Measurements from ENCODE around the gene ZNF48.

ZNF48 gene

DNA sequence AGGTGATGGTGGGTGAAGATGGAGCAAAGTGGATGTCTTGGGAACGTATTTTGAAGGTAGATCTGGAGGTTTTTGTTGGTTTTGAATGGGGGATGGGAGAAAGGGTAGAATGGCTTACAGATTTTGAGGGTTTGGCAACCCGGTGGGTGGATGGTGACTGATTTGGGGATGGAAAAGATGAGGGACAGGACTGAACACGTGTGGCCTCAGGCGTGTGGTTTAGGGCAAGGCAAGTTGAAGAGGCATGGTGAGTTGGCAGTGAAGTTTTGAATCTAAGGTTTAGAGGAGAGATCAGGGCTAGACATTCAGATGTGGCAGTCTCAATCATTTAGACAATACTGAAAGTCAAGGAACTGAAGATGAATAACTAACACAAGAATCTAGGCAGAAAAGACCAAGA, 39.6 kb downstream of the ZNF48 start:
- no peaks in the 10 kb centered on the region for H3K36me3 ChIP-seq (replicated peaks)
- TF ChIP-seq, protein P1, sequence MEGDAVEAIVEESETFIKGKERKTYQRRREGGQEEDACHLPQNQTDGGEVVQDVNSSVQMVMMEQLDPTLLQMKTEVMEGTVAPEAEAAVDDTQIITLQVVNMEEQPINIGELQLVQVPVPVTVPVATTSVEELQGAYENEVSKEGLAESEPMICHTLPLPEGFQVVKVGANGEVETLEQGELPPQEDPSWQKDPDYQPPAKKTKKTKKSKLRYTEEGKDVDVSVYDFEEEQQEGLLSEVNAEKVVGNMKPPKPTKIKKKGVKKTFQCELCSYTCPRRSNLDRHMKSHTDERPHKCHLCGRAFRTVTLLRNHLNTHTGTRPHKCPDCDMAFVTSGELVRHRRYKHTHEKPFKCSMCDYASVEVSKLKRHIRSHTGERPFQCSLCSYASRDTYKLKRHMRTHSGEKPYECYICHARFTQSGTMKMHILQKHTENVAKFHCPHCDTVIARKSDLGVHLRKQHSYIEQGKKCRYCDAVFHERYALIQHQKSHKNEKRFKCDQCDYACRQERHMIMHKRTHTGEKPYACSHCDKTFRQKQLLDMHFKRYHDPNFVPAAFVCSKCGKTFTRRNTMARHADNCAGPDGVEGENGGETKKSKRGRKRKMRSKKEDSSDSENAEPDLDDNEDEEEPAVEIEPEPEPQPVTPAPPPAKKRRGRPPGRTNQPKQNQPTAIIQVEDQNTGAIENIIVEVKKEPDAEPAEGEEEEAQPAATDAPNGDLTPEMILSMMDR (IDR thresholded peaks at IDR 0.05; ENCODE audit: low read depth, low read length, missing control alignments): no peak
- DNase-seq: no peak
- H3K27me3 ChIP-seq (replicated peaks): no peaks in the 10 kb centered on the region
- no peak overlapping the region for H3K4me3 ChIP-seq (ENCODE audit: low read depth, low read length)
- no peak overlapping the region for H3K27ac ChIP-seq
- in situ Hi-C loops (cut with HindIII; ENCODE audit: low pct_ligation_motif_present, low sequenced_read_pairs): loop anchor here (25.0 kb wide), 1 partner anchor 177 kb away; the partner anchor contains the start of gene ZNF689

DNA sequence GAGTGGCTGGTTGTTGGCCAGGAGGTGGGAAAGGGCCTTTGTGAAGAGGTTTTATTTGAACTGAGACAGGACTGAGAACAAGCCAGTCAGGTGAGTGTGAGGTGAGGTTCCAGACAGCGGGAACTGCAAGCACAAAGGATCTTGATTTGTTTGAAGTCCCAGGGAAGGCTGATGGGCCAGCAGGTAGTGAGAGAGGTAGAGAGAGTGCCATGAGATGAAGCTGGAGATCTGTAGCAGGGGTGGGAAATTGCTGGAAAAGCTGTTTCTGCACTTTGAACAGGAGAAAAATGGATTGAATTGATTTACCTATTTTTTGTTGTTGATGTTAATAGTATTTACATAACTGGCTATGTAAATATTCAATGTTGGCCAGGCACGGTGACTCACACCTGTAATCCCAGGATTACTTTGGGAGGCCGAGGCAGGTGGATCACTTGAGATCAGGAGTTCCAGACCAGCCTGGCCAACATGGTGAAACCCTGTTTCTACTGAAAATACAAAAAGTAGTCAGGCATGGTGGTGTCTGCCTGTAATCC, 42.4 kb downstream of the ZNF48 start:
- TF ChIP-seq, protein P1 (IDR thresholded peaks at IDR 0.05; ENCODE audit: low read depth, low read length, missing control alignments): no peak
- no peak for DNase-seq
- H3K27ac ChIP-seq: no peak overlapping the region
- in situ Hi-C loops (cut with HindIII; ENCODE audit: low pct_ligation_motif_present, low sequenced_read_pairs): loop anchor here (25.0 kb wide), 1 partner anchor 175 kb away; the partner anchor contains the start of gene ZNF689
- H3K4me3 ChIP-seq (ENCODE audit: low read depth, low read length): no peak overlapping the region
- no peaks in the 10 kb centered on the region for H3K27me3 ChIP-seq (replicated peaks)
- no peaks in the 10 kb centered on the region for H3K36me3 ChIP-seq (replicated peaks)

DNA sequence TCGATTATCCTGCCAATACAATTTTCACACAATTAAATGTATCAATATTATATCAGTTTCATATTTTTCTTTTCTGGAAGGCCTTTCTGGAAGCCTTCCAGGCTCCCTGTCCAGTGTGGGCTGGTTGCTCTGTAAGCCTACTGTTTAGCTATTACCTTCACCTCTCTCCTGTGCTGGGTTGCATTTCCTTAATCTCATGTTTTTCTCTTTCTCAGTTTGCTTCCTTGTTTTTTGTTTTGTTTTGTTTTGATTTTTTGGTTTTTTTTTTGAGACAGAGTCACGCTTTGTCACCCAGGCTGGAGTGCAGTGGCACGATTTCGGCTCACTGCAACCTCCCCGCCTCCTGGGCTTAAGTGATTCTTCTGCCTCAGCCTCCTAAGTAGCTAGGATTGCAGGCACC, 43.6 kb downstream of the ZNF48 start:
- in situ Hi-C loops (cut with HindIII; ENCODE audit: low pct_ligation_motif_present, low sequenced_read_pairs): loop anchor here (25.0 kb wide), 1 partner anchor 173 kb away; the partner anchor contains the start of gene ZNF689
- DNase-seq: no peak
- TF ChIP-seq, protein P1 (IDR thresholded peaks at IDR 0.05; ENCODE audit: low read depth, low read length, missing control alignments): no peak
- H3K27ac ChIP-seq: no peak overlapping the region
- H3K4me3 ChIP-seq (ENCODE audit: low read depth, low read length): no peak overlapping the region
- H3K27me3 ChIP-seq (replicated peaks): no peaks in the 10 kb centered on the region
- H3K36me3 ChIP-seq (replicated peaks): no peaks in the 10 kb centered on the region

DNA sequence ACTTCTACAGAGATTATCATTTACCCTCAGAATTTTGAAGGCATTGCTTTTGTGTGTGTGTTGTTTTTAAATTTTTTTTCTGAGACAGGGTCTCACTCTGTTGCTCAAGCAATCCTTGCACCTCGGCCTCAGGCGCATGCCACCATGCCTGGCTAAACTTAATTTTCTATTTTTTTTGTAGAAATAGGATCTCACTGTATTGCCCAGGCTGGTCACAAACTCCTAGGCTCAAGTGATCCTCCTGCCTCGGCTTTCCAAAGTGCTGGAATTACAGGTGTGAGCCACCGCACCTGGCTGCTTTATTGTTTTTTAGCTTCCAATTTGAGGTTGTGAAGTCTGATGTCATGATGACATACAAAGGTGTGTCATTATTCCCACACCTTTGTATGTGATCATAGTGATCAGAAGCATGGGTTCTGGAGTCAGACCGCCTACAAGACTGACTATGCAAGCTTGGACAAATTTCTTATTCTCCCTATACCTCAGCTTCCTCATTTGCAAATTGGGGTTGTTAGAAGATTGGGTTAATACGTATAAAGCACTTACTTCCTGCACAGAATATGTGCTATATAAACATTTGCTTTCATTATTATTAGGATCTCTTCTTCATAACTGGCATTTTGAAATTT, 44.6 kb downstream of the ZNF48 start:
- no peak overlapping the region for H3K27ac ChIP-seq
- no peaks in the 10 kb centered on the region for H3K36me3 ChIP-seq (replicated peaks)
- no peak for DNase-seq
- TF ChIP-seq, protein P1 (IDR thresholded peaks at IDR 0.05; ENCODE audit: low read depth, low read length, missing control alignments): no peak
- H3K27me3 ChIP-seq (replicated peaks): no peaks in the 10 kb centered on the region
- in situ Hi-C loops (cut with HindIII; ENCODE audit: low pct_ligation_motif_present, low sequenced_read_pairs): loop anchor here (25.0 kb wide), 1 partner anchor 172 kb away; the partner anchor contains the start of gene ZNF689
- H3K4me3 ChIP-seq (ENCODE audit: low read depth, low read length): no peak overlapping the region

DNA sequence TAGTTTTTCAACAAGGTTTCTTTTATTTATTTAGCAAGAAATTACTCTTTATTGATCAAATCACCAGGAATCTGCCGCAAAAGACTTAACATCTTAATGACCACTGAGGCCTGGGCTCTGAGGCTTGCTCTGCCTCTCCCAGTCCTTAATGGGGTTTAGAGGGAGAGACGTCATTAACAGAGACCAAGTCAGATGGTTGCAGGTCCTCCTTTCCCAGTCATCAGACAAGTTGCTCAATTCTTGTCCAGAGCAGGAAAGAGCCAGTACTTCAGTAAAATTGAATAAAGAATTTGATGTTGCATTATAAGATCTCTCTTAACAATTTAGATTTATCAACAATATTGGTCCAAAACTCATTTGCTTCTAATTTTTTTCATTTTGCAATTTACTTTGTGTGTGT, 48.4 kb downstream of the ZNF48 start:
- H3K4me3 ChIP-seq (ENCODE audit: low read depth, low read length): no peak overlapping the region
- in situ Hi-C loops (cut with HindIII; ENCODE audit: low pct_ligation_motif_present, low sequenced_read_pairs): loop anchor here (25.0 kb wide), 1 partner anchor 169 kb away; the partner anchor contains the start of gene ZNF689
- TF ChIP-seq, protein P1 (IDR thresholded peaks at IDR 0.05; ENCODE audit: low read depth, low read length, missing control alignments): no peak
- no peak for DNase-seq
- H3K27me3 ChIP-seq (replicated peaks): no peaks in the 10 kb centered on the region
- no peaks in the 10 kb centered on the region for H3K36me3 ChIP-seq (replicated peaks)
- no peak overlapping the region for H3K27ac ChIP-seq
